ENCODE results near the gene DAGLA.

The DAGLA gene

GRCh38 chr11:61688365-61689163, 8.4 kb downstream of the DAGLA start:
- no peak for DNase-seq (ENCODE audit: low read depth in 2 of 2, low spot score in 1 of 2)

DNA sequence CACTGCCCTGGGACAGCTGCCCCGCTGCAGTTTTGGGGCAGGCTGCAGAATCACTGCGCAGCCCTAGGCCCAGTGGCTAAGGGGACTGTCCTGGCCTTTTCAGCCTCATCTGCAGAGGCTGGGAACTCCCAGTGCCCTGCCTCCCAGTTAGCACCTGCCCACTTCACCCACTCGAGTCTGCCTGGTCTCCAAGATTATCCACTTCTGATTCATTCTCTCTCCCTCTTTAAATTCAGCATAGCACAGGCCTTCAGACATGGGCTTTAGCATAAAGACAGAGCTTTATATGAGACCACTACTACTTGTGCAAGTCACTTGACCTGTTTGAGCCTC, 8.9 kb downstream of the DAGLA start:
- no peak for DNase-seq (ENCODE audit: low read depth in 2 of 2, low spot score in 1 of 2)

DNA sequence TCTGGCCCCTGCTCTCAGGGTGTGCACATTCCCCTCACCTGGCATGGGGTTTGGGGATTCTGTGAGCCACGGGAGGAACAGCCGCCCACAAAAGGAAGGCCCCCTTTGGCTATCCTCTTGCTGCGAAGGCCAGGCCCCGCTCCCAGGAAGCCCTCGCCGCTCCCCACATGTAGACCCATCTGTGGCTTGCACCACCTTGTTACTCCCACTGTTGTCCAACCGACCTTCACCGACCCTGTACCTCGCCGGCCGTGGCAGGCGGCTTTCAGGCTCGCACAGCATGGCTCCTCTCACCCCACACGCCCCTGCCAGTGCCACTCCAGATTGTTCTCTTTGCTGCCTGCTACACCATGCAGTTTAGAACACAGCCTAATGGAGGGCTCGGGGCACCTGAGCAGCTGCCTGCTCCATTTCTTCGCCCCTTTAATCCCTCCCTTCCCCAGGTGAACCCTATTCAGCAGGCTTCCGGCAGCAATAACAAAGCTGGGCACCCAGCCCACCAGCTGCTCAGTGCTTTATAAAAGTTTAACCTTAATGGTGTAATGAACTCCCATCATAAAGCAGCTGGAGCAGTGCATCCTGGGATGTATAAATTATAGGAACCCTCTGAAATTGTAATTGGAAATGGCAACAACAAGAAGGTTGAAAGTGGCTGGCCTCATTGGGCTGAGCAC, 10.7 kb downstream of the DAGLA start:
- no peak for DNase-seq (ENCODE audit: low read depth in 2 of 2, low spot score in 1 of 2)

DNA sequence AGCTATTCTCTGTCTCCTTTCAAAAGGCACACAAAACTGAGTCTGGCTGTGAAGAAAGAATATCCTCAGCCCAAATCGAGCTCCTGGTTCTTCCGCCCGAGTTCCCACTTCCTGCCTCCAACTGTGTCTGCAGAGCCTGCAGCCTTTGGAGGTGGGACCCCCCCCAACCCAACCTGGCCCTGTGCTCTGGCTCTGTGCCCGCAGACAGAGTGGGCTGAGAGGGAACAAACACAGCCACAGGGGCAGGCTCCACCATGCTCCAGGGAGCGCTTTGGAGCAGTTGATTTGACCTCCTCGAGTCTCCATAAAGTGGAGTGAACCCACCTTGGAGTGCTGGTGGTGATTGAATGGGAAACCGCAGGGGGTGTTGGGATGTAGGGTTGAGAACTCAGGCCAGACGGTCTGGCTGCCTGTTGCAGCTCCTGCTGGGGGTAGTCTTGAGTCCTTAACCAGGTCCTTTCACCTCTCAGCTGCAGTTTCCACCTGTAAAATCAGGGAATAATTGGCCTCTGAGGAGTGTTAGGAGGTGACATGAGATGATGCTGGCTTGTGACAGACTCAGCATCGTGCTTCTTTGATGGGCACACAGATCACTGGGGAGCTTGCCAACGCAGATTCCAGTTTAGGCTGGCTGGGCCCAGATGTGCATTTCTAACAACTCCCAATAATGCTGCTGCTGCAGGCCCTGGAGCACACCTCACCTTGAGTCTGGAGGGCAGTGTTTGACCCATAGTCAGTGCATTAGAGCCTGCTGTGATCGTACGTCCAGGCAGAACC, 11.4 kb downstream of the DAGLA start:
- no peak for DNase-seq (ENCODE audit: low read depth in 2 of 2, low spot score in 1 of 2)

DNA sequence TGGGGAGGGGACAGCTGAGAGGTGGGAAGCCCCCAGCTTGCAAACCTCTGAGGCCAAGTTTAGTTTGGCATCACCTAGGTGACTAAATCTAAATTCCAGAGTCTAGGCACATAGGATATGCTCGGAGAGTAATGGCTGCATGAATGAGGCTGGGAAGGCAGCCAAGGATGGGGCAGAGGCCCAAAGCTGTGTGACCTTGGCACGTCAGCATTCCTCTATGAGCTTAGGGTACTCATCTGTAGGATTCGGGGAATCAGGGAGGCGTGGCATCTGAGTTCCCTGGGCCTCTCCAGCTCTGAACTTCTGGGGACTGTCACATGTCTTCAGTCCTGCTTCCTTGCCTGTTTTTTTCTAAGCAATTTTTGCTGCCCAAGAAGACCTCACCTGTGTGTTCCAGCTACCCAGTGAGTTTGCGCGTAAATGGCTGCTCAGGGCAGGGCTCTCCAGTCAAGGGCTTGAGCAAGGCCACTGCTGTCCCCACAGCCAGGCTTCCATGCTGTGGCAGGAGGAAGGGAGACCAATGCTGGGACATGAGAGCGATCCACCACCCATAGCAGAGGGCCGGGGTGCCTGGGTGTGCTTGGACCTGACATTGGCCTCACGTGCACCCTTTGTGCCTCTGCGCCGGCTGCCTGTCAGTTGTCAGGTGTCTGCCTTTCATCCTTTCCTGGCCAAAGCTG, 13.9 kb downstream of the DAGLA start:
- no peak for DNase-seq (ENCODE audit: low read depth in 2 of 2, low spot score in 1 of 2)

DNA sequence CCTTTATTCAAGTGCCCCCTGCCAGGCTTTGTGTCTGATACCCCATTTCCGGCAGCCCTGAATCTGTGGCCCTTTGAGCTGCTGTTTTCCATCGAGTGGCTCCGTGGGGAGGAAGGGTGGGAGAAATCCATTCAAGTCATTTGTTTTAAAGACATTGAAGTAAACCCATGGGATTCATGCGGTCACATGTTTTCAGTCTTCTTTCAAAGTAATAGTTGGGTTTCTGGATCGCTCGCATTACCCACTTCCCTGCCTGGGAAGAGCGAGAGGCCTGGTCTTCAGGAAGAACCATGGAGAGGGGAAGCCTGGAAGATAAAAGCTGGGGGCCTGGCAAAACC, 14.4 kb downstream of the DAGLA start:
- DNase-seq (ENCODE audit: low read depth in 2 of 2, low spot score in 1 of 2), result no peak

DNA sequence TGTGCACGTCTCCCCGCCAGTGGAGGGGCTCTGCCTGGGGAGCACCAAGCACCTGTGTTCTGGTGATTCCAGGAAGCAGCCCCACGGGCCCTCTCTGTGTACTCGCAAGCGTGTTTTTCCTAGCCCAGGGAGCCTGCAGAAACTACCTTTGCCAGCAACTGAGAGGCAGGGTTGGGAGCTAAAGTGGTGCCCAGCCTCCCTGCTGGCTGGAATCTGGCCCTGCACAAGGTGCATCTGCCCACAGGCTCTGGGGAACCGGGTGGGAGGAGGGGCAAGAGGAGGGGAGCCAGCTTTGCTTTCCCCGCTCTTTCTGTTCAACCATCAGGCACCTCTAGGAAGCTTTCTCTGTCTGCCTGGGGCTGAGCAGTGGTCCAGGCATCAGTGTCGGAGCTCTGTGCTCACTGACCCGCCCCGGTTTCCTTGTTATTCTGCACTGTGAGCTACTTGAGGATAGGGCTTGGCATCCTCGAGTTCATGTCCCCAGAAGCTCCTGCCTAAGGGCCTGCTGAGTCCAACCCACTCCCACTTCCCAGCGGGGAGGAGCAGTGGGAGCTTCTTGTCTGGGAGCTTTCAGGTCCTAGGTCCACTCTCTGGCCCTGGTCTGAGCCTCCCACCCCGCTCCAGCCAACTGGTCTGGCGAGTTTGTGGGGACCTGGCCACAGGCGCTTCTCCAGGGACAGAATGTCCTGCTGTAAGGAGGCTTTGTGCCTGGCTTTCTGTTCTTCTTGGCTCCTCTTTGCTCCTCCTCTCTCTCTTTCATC, 14.9 kb downstream of the DAGLA start:
- DNase-seq (ENCODE audit: low read depth in 2 of 2, low spot score in 1 of 2), result no peak

DNA sequence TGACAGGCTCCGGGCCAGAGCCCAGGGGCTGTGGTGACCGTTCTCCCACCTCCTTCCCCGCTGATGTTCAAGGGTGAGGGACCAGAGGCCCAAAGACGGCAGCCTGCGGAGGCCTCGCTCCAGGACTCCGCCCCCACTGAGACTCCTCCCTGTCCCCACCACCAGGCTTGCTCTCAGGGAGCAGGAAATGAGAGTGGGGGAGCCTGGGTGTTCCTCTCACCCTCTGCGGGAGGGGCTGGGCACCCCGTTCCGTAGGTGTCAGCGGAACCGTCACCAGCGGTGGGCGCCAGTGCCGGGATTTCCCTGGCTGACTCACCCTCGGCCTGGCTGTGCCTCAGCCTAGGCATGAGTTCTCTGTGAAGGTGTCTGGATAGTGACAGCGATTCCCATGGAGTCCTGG, 15.7 kb downstream of the DAGLA start:
- peak; percentile 89 to 90 for DNase-seq (ENCODE audit: low read depth in 2 of 2, low spot score in 1 of 2)

- no peak for DNase-seq (ENCODE audit: low read depth in 2 of 2, low spot score in 1 of 2)
These were observed 16.4 kb downstream of the DAGLA start for GRCh38 chr11:61696602-61697001.

DNA sequence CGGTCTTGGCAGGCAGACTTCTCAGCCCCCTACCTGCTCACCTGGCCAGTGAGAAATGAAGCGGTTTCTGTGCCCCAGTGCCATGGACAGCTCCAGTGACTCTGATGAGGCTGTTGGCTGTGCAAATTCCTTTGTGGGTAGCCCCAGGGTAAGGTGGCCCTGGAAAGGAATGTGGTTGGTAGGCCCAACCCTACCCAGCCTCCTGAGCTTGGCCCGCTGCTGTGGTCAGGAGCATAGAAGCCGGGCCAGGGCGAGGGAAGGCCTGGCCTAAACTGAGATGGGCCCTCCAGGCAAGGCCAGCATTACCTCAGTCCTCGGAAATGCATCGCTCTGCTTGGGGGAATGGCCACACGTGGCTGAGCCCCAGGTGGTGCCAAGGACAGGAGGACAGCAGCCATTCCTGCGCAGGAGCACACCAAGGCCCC, 16.9 kb downstream of the DAGLA start:
- no peak for DNase-seq (ENCODE audit: low read depth in 2 of 2, low spot score in 1 of 2)

GRCh38 chr11:61697764-61698163, 17.6 kb downstream of the DAGLA start:
- DNase-seq (ENCODE audit: low read depth in 2 of 2, low spot score in 1 of 2), result no peak

DNA sequence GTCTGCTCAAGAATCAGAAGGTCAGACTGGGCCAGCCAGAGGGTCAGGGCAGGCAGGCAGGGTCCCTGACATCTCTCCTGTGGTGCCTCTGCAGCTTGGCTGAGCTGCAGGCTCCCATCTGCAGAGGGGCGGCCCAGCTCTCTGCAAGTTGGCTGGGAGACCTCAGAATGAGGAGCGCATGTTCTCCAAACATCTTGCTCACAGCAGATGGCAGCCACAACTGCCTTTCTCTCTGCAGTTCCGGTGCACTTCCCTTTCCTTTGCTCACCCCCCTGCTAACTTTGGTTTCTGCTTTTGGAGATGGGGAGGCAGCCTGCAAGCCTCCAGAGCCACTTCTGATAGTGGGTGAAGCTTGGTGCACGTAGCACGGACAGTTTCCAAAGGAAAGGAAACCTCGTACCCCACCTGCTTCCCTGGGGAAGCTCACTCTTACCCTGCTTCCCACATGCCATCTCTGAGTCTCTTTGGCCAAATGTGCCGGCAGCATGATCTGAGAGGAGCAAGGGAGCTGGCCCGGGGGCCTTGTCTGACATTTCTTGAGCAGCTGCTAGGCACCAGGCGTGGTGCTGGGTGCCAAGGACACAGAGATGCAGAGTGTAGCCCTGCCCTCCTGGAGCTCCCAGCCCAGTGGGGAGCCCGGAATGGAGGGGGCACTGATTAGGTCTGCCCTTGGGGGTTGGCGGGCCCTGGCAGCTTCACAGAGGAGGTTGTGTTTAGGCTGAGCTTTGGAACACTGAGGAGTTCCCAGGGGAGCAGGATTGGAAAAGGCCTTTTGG, 18.2 kb downstream of the DAGLA start:
- DNase-seq (ENCODE audit: low read depth in 2 of 2, low spot score in 1 of 2), result no peak

DNA sequence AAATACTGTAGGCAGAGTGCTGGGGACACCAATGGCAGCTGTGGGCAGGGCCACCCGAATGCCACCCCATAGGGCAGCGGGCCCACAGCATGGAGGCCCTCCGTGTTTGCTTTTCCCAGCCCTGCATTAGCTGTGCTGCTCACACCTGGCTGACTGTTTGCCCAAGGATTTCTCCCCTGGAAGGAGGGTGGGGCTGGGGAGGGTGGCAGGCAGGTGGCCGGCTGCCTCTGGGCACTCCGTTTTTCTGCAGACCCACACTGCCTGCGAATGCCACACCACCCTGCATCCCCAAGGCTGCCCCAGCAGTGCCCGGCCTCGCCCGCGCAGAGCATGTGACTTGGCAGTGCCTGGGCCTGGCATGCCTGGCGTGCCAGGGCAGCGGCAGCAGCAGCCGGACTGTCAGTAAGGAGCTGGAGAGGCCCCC, 19.6 kb downstream of the DAGLA start:
- no peak for DNase-seq (ENCODE audit: low read depth in 2 of 2, low spot score in 1 of 2)

- no peak for DNase-seq (ENCODE audit: low read depth in 2 of 2, low spot score in 1 of 2)
These were observed 20.0 kb downstream of the DAGLA start for GRCh38 chr11:61700212-61700611.

- DNase-seq (ENCODE audit: low read depth in 2 of 2, low spot score in 1 of 2), result no peak
These were observed 20.5 kb downstream of the DAGLA start for GRCh38 chr11:61700720-61701119.

DNA sequence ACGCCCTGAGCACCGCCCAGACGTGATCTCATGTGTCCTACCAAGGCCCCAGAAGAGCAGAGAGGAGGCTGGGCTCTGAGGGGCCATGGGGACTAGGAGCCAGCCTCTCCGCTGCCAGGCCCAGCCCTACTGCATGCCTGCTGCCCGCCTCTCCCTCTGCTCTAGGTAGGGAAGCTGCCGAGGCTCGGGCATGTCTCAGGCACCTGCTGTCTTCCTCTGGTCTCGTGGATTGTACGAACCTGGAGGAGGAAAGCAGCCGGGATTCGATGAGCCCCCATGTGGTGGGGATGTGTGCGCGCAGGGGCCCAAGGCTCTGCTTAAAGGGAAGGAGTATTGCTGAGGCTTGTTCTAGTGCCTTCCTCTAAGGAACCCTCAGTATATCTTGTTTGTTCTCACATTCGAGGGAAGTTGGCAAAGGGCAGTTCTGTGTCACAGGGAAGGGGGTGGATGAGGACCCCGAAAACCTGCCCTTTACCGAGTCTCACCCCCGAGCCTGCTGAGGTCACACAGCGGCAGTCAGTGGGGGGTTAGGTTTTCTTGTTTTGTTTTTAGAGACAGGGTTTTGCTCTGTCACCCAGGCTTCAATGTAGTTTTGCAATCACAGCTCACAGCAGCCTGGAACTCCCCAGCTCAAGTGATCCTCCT, 21.2 kb downstream of the DAGLA start:
- no peak for DNase-seq (ENCODE audit: low read depth in 2 of 2, low spot score in 1 of 2)

DNA sequence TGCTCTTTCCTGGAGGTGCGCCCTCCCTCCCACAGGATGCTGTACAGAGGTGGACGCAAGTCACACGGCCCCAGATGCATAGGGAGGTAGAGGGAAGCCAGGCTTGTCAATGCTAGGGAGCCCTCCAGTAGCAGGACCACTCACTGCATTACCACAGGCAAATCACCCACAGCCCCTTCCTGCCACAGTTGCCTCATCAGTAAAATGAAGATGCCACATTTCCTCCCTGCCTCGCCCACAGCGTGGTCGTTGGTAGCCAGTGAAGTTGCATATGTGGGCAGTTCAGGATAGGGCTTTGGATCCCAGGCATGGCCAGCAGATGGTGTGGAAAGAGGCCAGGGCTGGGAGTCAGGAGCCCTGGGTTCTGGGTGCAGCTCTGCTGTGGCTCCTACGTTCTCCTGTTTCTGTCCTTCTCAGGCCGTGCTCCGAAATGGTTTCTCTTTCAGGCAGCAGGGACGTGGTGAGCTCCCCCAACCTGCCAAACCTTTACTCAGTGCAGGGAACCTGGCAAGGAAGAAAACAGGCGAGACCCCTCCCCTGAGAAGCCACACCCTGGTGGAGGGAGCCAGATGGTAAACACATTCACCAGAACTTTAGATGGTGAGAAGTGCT, 22.6 kb downstream of the DAGLA start:
- no peak for DNase-seq (ENCODE audit: low read depth in 2 of 2, low spot score in 1 of 2)

DNA sequence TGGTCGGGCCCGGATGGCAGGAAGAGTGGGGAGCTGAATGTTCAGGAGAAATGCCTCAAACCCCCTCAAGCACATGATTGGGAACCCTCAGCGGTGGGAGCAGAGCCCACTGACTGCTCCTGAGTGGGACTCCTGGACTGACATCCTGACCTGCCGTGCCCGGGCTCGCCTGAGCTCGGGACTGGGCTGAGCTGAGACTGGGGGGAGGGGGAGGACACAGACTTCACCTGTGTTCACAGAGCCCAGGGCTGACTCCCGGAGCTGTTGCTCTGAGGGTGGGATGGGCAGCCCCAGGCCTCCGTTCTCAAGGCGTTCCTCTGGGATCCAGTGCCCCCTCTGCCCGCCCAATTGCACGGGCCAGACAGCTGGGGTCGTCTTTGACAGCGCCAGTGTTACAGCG, 24.6 kb downstream of the DAGLA start:
- no peak for DNase-seq (ENCODE audit: low read depth in 2 of 2, low spot score in 1 of 2)

All from stimulated activated CD8-positive, alpha-beta memory T cell treated with anti-CD3 and anti-CD28 coated beads, Interleukin-4, amount 100 ng/mL, for 4 hours (primary cell).